Mucosa of rectum (tissue), 2 donors: ENCODE measurements around the gene EVPL.

Experiments used
- H3K27ac ChIP-seq, 2 donors: one replicate each; pipeline ENCODE4 v1.7.0; 2013; ENCODE audit warnings: inconsistent platforms in 2 of 2, low read depth in 2 of 2, low read length in 2 of 2
- H3K27me3 ChIP-seq, 2 donors: one replicate each; pipeline ENCODE4 v1.7.0; 2013; ENCODE audit warnings: low read length in 2 of 2; ENCODE audit not compliant: control insufficient read depth in 2 of 2, insufficient read depth in 2 of 2
- H3K36me3 ChIP-seq, 2 donors: one replicate each; pipeline ENCODE4 v1.7.0; 2013; ENCODE audit warnings: low read length in 2 of 2; ENCODE audit not compliant: control insufficient read depth in 2 of 2, insufficient read depth in 2 of 2
- H3K4me1 ChIP-seq, 2 donors: one replicate each; pipeline ENCODE4 v1.7.0; 2013; ENCODE audit warnings: low read length in 2 of 2, mild to moderate bottlenecking in 1 of 2; ENCODE audit not compliant: control insufficient read depth in 2 of 2, insufficient read depth in 2 of 2
- H3K4me3 ChIP-seq, 2 donors: one replicate each; pipeline ENCODE4 v1.7.0; 2013; ENCODE audit warnings: low read length in 2 of 2
- H3K9ac ChIP-seq, 2 donors: one replicate each; pipeline ENCODE4 v1.7.0; 2013; ENCODE audit warnings: low read length in 2 of 2, low read depth in 1 of 2, mild to moderate bottlenecking in 1 of 2
- H3K9me3 ChIP-seq, 2 donors: one replicate each; pipeline ENCODE4 v1.7.0; 2013; ENCODE audit warnings: low read length in 2 of 2; ENCODE audit not compliant: control insufficient read depth in 2 of 2
- donor health status: healthy.
- donor health status: Normal muscosa, but diverticular disease.

EVPL gene

DNA sequence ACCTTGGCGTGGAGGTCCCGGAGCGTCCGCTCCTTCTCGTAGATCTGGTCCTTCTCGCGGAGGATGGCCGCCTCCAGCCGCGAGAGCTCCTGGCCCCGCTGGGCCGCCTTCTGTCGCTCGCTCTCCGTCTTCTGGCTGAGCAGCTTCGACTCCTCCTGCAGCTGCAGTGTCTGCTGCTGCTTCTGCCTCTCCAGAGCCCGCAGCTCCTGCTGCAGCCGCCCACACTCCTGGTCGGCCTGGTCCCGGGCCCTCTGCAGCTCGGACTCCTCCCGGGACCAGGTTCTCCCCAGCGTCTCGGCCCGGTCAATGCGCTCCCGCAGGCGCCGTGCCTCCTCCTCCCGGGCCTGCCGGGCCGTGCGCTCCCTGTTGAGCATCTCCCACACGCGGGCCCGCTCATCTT lies 18.9 kb downstream of the EVPL start:
- Histone ChIP-seq H3K36me3 (peaks cover 18 to 29% of the 10 kb centered on the region in 2 donors), H3K27me3 (no peaks in the 10 kb centered on the region), H3K4me1 (peaks cover 12 to 14% of the 10 kb centered on the region in 2 donors), H3K9ac (no peak overlapping the region), H3K4me3 (no peak overlapping the region), H3K27ac (no peak overlapping the region), H3K9me3 (no peaks in the 10 kb centered on the region)

- H3K9me3 ChIP-seq: no peaks in the 10 kb centered on the region
- H3K9ac ChIP-seq: no peak overlapping the region
- no peak overlapping the region for H3K4me3 ChIP-seq
- no peak overlapping the region for H3K27ac ChIP-seq
- peaks cover 15 to 18% of the 10 kb centered on the region in 2 donors for H3K4me1 ChIP-seq
- H3K36me3 ChIP-seq: peaks cover 18 to 29% of the 10 kb centered on the region in 2 donors
- H3K27me3 ChIP-seq: no peaks in the 10 kb centered on the region
These were observed 19.3 kb downstream of the EVPL start for GRCh38 chr17:76007850-76008165.

DNA sequence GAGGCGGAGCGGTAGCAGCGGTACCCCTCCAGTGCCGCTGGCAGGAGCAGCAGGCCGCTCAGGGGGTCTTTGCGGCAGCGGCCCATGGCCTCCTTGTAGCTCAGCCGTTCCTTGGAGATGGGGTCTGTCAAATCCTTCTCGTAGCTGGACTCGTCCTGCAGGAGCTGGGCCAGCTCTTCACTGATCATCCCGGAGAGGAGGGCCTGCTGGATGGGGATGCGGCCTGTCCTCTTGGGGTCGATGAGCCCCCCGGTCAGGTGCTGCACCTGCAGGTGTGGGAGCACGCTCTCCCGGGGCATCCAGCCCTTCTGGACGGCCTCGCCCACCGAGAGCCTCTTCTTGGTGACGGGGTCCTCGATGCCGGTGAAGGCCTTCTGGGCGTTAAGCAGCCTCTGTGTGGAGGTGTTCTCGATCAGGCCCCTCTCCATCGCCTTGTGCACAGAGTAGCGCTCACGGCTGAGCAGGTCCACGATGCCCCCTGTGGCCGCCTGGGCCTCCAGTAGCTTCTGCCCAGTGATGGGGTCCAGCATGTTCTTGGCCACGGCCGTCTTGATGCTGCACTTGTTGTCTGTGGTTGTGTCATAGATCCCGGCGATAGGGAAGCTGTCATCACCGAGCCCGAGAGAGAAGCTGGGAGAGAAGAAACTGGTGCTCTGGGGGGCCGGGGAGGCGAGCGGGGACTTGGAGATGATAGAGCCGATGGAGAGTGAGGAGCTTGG lies 19.8 kb downstream of the EVPL start:
- Histone ChIP-seq H3K36me3 (peaks cover 18 to 30% of the 10 kb centered on the region in 2 donors), H3K9ac (no peak overlapping the region), H3K27me3 (no peaks in the 10 kb centered on the region), H3K4me3 (no peak overlapping the region), H3K4me1 (peaks cover 16 to 18% of the 10 kb centered on the region in 2 donors), H3K9me3 (no peaks in the 10 kb centered on the region), H3K27ac (no peak overlapping the region)

- Histone ChIP-seq H3K4me1 (peaks cover 34% of the 10 kb centered on the region in 2 donors), H3K9me3 (no peaks in the 10 kb centered on the region), H3K36me3 (peaks cover 8 to 34% of the 10 kb centered on the region in 2 donors), H3K4me3 (no peak overlapping the region), H3K27me3 (no peaks in the 10 kb centered on the region), H3K9ac (peak overlapping the region in 1 of 2 donors; percentile 32), H3K27ac (peak overlapping the region in 1 of 2 donors; percentile 48)
These were observed 21.6 kb downstream of the EVPL start for GRCh38 chr17:76005263-76006149.

GRCh38 chr17:76004750-76005262 lies 22.3 kb downstream of the EVPL start:
- Histone ChIP-seq H3K9ac (peak overlapping the region in 1 of 2 donors; percentile 35), H3K27me3 (no peaks in the 10 kb centered on the region), H3K27ac (peak overlapping the region in 1 of 2 donors; percentile 48)

DNA sequence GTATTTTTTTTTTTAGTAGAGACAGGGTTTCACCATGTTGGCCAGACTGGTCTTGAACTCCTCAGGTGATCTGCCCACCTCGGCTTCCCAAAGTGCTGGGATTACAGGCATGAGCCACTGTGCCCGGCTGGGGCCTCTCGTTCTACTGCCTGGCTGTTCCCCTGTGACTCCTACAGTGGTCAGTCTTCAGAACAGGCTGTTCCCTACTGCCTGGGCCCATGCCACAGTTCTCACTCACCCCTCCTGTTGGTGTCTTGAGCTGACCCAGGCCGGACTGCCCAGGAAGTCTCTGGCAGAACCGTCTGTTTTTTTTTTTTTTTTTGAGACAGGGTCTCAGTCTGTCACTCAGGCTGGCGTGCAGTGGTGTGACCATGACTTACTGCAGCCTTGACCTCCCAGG lies 23.2 kb downstream of the EVPL start:
- Histone ChIP-seq H3K9ac (no peak overlapping the region), H3K4me1 (peaks cover 43 to 45% of the 10 kb centered on the region in 2 donors), H3K36me3 (peaks cover 0 to 34% of the 10 kb centered on the region in 2 donors), H3K27ac (peak overlapping the region; percentile 48 to 80), H3K4me3 (no peak overlapping the region), H3K9me3 (no peaks in the 10 kb centered on the region), H3K27me3 (no peaks in the 10 kb centered on the region)

More at GRCh38 chr17:76004750-76005262, 22.3 kb downstream of the EVPL start:
- no peak overlapping the region for H3K4me3 ChIP-seq
- peaks cover 7 to 34% of the 10 kb centered on the region in 2 donors for H3K36me3 ChIP-seq
- H3K9me3 ChIP-seq: no peaks in the 10 kb centered on the region
- peaks cover 39 to 41% of the 10 kb centered on the region in 2 donors for H3K4me1 ChIP-seq

DNA sequence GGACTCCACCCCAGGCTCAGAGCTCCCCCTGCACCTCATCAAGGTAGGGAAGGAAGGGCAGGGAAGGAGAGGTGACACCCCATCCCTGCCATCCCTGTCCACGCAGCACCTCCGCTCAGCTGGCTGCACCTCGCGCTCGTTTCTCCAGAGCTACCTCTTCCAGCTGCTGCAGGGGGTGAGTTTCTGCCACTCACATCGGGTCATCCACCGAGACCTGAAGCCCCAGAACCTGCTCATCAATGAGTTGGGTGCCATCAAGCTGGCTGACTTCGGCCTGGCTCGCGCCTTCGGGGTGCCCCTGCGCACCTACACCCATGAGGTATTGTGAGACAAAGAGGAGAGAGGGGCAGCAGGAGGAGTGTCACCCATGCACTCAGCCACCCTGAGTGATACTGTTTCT lies 25.0 kb downstream of the EVPL start:
- H3K4me1 ChIP-seq: peaks cover 56 to 59% of the 10 kb centered on the region in 2 donors
- H3K9me3 ChIP-seq: no peaks in the 10 kb centered on the region
- no peak overlapping the region for H3K4me3 ChIP-seq
- H3K36me3 ChIP-seq: peaks cover 0 to 30% of the 10 kb centered on the region in 2 donors
- H3K27ac ChIP-seq: peak overlapping the region in 1 of 2 donors; percentile 83
- H3K9ac ChIP-seq: no peak overlapping the region
- no peaks in the 10 kb centered on the region for H3K27me3 ChIP-seq

- Histone ChIP-seq H3K9me3 (no peaks in the 10 kb centered on the region), H3K9ac (peak within 1 kb of the TSS; percentile 24 to 49), H3K4me1 (peaks cover 63 to 68% of the 10 kb centered on the region in 2 donors), H3K27me3 (no peaks in the 10 kb centered on the region), H3K36me3 (peaks cover 0 to 23% of the 10 kb centered on the region in 2 donors), H3K4me3 (peak within 1 kb of the TSS; percentile 20 to 22), H3K27ac (peak within 1 kb of the TSS; percentile 61 to 83)
These were observed 26.2 kb downstream of the EVPL start, which contains the start of gene CDK3 for GRCh38 chr17:76000755-76001521. TSS of gene CDK3 (plus strand) at chr17:76000855. CDS start at chr17:76001426, 571 bp downstream.

DNA sequence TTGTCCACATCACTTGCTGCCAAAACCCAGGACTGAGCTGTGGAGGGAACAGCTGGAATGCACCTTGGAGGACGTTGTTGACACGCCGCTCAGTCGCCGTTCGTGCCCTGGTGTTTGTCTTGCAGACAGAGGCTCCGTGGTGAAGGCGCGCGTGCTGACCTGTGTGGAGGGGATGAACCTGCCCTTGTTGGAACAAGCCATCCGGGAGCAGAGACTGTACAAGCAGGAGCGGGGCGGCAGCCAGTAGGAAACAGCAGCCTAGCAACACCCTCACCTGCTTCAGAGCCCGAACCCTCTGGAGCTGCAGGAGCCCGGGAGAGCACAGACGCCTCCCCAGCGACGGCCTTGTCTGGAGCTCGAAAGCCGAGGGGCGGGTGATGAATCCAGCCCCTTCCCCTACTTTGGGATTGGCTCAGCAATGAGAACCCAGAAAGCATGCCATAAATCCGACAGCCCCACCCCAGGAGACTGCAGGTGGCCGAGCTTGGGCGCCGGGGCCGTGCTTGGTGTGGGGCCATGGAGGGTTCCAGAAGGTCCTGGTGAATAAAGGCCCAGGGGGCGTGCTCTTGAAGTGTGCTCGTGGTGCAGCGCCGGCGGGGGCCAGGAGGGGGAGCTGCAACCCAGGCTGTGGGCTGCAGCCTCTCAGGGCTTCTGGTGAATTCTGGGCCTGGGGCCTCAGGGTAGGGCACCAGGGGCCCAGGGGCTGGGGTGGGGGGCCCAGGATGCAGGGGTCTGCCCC lies 26.9 kb downstream of the EVPL start:
- Histone ChIP-seq H3K9ac (peak overlapping the region; percentile 24 to 49), H3K4me3 (peak overlapping the region in 1 of 2 donors; percentile 20), H3K27me3 (no peaks in the 10 kb centered on the region), H3K36me3 (peaks cover 0 to 20% of the 10 kb centered on the region in 2 donors), H3K4me1 (peaks cover 66 to 69% of the 10 kb centered on the region in 2 donors), H3K9me3 (no peaks in the 10 kb centered on the region), H3K27ac (peak overlapping the region; percentile 49 to 83)
